Pancreas (tissue), 10 donors: Measurements from ENCODE around the gene HOXA4. TPM values are rescaled to one million over a fixed set of nuclear protein-coding genes. Genes with fewer than 3 reads are reported as not detected.

Experiments
- ATAC-seq, 4 donors: fragments of 200-7000 bp; cut with Tn5 transposase; one replicate each; pipeline versions ENCODE4 v1.8.0 to v1.9.1; 2020; ENCODE audit warnings: mild to moderate bottlenecking in 4 of 4, moderate library complexity in 4 of 4
- DNase-seq, 6 donors: peaks; one replicate each; pipeline ENCODE4 v3.0.0-alpha.2; 2020
- FAIRE-seq: peaks from 2 replicates; lab custom pipeline; 2012; peaks lifted over from hg19 to GRCh38; lab: Jason Lieb, UNC
- H3K27ac ChIP-seq, 4 donors: fragments of 200-600 bp; sonication (generic); 1 replicate in 3 of 4; 2 replicates in 1 of 4; pipeline versions ENCODE4 v1.5.0 to v1.8.0; 2020
- H3K27me3 ChIP-seq, 4 donors: fragments of 200-600 bp; one replicate each; pipeline ENCODE4 v1.8.0; 2021
- H3K36me3 ChIP-seq, 3 donors: fragments of 200-600 bp; sonication (generic) in 1 of 3; one replicate each; pipeline versions ENCODE4 v1.5.0 to v1.8.0; 2020 to 2021
- H3K4me1 ChIP-seq, 3 donors: fragments of 200-600 bp; one replicate each; pipeline ENCODE4 v1.8.0; 2021
- H3K4me3 ChIP-seq, 4 donors: fragments of 200-600 bp; sonication (generic) in 2 of 4; one replicate each; pipeline versions ENCODE4 v1.5.0 to v1.8.0; 2020 to 2021
- H3K9me3 ChIP-seq, 4 donors: fragments of 200-600 bp; one replicate each; pipeline ENCODE4 v1.8.0; 2021
- CTCF ChIP-seq, 4 donors: fragments of 200-600 bp; sonication (generic) in 3 of 4; IDR thresholded peaks; one replicate each; pipeline versions ENCODE4 v1.5.0 to v1.8.0; 2021; ENCODE audit warnings: antibody characterized with exemption in 4 of 4
- WGBS, 2 donors: extraction: QIAGEN DNeasy Blood & Tissue Kit; methylation state at CpG; one replicate each; pipeline ENCODE4 v1.1.7; 2013; 5-methylcytosine and 5-hydroxymethylcytosine counted together
- intact Hi-C, 3 donors: fragments of 100-400 bp; cut with DNase I; formaldehyde crosslinking; loops; one replicate each; pipeline versions ENCODE4 v1.11.1 to v1.14.2; 2022
- polyA plus RNA-seq, 2 donors: library from polyadenylated mRNA; stranded (reverse); fragments of 200-250 nt; gene quantifications; one replicate each; pipeline ENCODE4 v1.2.3, GENCODE V29; 2013
- total RNA-seq, 6 donors: library from RNA; stranded (reverse); fragmentation: NEBNext Ultra II Directional in 4 of 6; extraction: Animal tissue kit (Norgen Biotek cat#: 25700) in 4 of 6; gene quantifications; one replicate each; pipeline versions ENCODE4 v1.2.1 to v1.2.4, GENCODE V29; 2021 to 2023
- donor health status: healthy with polysubstance abuse.
- donor health status: DM: no; HTN: no; CAD: no; lungs with moderate emphysema.
- donor health status: DM: no; HTN: no; CAD: no.
- donor health status: control.
- donor health status: control.
- donor health status: Bipolar disorder and iron deficiency.
- donor health status: DM: yes; HTN: yes; CAD: no.
- donor health status: DM: no; HTN: no; CAD: no.
- donor health status: DM: no; HTN: no; CAD: no.
- donor health status: DM: yes; HTN: yes; CAD: no.

Gene HOXA4
- total and polyA plus RNA-seq, 8 donors, result 0.19 to 2.4 (median 0.58) TPM

GRCh38 chr7:27137640-27138315, 7.2 kb upstream of the HOXA4 start:
- Histone ChIP-seq H3K27me3 (peaks cover 3 to 73% (median 19%) of the 10 kb centered on the region in 4 donors), H3K4me1 (no peaks in the 10 kb centered on the region), H3K9me3 (no peaks in the 10 kb centered on the region), H3K36me3 (no peaks in the 10 kb centered on the region), H3K4me3 (no peak overlapping the region), H3K27ac (no peak overlapping the region)
- FAIRE-seq, result no peak
- DNase-seq, result no peak
- WGBS, 2 donors, result 31 to 37% methylated on average over 2 of the region's 2 CpGs
- TF ChIP-seq CTCF (IDR thresholded peaks at IDR 0.05), result no peak
- intact Hi-C loops, result no loop called here
- ATAC-seq, result no peak

GRCh38 chr7:27134392-27134791, 3.8 kb upstream of the HOXA4 start:
- TF ChIP-seq CTCF (IDR thresholded peaks at IDR 0.05), result no peak
- peak in 1 of 4 donors; percentile 17 for ATAC-seq
- Histone ChIP-seq H3K4me3 (no peak overlapping the region), H3K36me3 (no peaks in the 10 kb centered on the region), H3K4me1 (no peaks in the 10 kb centered on the region), H3K27ac (no peak overlapping the region), H3K9me3 (no peaks in the 10 kb centered on the region), H3K27me3 (peaks cover 0 to 76% (median 21%) of the 10 kb centered on the region in 4 donors)
- intact Hi-C loops, result no loop called here
- DNase-seq, result no peak
- no peak for FAIRE-seq
- WGBS, 2 donors, result 12 to 14% methylated on average over 2 of the region's 2 CpGs

DNA sequence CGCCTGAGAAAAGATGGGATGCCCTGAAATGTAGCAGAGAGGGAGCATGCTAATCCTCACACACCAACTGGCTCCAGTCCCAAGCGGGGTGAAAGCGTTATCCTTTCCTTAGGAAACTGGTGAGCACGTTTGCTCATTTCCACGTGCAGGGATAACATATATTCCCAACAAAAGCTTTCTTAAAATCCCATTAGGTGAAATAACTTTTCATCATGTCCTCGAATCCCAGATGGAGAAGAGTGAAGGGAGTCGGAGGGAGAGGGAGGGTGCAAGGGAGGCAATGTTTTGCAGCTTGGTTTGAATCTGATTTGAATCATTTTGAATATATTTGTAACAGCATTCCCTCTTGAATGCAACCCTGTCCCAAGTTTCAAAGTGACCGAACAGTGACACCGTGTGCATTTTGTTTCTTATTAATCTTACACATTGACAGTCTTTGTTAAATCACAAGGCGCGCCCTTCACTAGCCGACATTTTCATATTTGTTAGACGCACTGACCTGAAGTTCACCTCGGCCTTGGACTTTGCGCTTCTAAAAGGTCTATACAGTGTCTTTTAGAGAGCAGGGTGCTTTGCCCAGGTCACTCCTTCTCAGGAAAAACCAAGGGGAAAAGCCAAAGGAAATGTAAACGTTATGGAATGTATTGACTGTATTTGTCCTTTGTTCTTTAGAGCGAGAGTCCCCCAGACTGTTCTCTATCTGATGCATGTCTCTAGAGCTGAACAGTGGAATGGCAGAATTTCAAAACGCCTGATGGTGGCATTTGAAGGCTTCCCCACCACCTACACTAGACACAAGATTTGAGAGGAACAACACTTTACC, 3.1 kb upstream of the HOXA4 start:
- Histone ChIP-seq H3K4me1 (no peaks in the 10 kb centered on the region), H3K4me3 (no peak overlapping the region), H3K27me3 (peaks cover 0 to 77% (median 20%) of the 10 kb centered on the region in 4 donors), H3K9me3 (no peaks in the 10 kb centered on the region), H3K27ac (no peak overlapping the region), H3K36me3 (no peaks in the 10 kb centered on the region)
- ATAC-seq (no peak), DNase-seq (no peak), FAIRE-seq (no peak)
- no peak for TF ChIP-seq CTCF (IDR thresholded peaks at IDR 0.05)
- 12 to 15% methylated on average over 18 of the region's 18 CpGs for WGBS, 2 donors
- intact Hi-C loops, result no loop called here

- ATAC-seq (no peak), FAIRE-seq (no peak), DNase-seq (no peak)
- Histone ChIP-seq H3K4me3 (no peak overlapping the region), H3K4me1 (no peaks in the 10 kb centered on the region), H3K27me3 (peaks cover 0 to 77% (median 18%) of the 10 kb centered on the region in 4 donors), H3K27ac (no peak overlapping the region), H3K9me3 (no peaks in the 10 kb centered on the region), H3K36me3 (no peaks in the 10 kb centered on the region)
- 15 to 18% methylated on average over 6 of the region's 6 CpGs for WGBS, 2 donors
- TF ChIP-seq CTCF (IDR thresholded peaks at IDR 0.05), result no peak
- intact Hi-C loops, result no loop called here
Observed at GRCh38 chr7:27132978-27133377, 2.4 kb upstream of the HOXA4 start.
